IMR-90 (cell line): Measurements from ENCODE around the gene ADAMTSL5. TPM values are rescaled to one million over a fixed set of nuclear protein-coding genes. Genes with fewer than 3 reads are reported as not detected.

Source experiments
- RFX5 ChIP-seq: IDR thresholded peaks from 2 replicates; pipeline ENCODE4 v1.8.0; 2012; ENCODE audit warnings: low read depth, mild to moderate bottlenecking, low read length, moderate library complexity
- polyA plus RNA-seq, 3 experiments: library from polyadenylated mRNA; depleted of rRNA; stranded (reverse); fragments of >200 nt; gene quantifications; 2 replicates each; pipeline ENCODE4 v1.2.3, GENCODE V29; 2012; ENCODE audit warnings: low replicate concordance in 1 of 3
- total RNA-seq: library from RNA; depleted of rRNA; stranded (reverse); fragments of >200 nt; gene quantifications from 2 replicates; pipeline ENCODE4 v1.2.3, GENCODE V29; 2012
- TF ChIP-seq, protein P1 (sequence below): fragments of 150-350 bp; IDR thresholded peaks from 2 replicates; pipeline ENCODE4 v1.6.1; 2016; ENCODE audit warnings: low read depth, mild to moderate bottlenecking, low read length, moderate library complexity, borderline replicate concordance

Gene ADAMTSL5
- total and polyA plus RNA-seq, 2 of the 4 experiments (the other 2 are of a cell fraction) = 0.90 to 10.8 TPM

DNA sequence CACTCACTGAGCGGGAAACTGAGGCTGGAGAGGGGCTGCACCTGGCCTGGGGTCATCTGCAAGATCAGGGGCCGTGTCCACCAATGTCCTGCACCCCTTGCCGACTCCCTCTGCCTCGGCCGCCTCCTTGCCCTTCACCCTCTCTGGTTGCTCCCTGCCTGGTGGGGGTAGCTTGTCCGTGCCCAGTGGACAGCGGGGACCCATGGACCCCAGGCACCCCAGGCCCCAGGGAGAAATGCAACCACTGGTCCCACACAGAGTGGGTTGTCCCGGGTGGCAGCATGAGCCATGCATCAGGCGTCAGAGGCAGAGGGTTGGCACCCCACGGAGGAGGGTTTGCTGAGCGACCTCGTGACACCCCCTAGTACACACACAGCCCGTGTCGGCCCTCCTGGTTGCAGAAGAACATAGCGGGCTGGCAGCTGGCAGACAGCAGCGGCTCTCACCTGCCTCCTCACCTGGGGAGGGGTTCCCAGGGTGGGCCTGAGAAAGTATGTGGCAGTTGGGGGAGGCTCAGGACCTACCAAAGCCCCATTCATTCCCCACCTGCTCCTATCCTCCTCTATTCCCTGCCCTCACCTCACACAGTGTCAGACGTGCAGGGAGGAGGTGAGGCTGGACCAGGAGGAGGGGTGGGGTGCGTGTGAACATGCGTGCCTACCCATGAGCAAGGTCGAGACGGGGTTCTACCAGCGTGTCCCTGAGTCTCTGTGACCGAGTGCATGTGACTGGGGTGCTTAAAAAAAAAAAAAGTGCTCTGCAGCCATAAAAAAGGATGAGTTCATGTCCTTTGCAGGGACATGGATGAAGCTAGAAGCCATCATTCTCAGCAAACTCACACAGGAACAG, 8.7 kb downstream of the ADAMTSL5 start (continued):
- TF ChIP-seq, protein P1, sequence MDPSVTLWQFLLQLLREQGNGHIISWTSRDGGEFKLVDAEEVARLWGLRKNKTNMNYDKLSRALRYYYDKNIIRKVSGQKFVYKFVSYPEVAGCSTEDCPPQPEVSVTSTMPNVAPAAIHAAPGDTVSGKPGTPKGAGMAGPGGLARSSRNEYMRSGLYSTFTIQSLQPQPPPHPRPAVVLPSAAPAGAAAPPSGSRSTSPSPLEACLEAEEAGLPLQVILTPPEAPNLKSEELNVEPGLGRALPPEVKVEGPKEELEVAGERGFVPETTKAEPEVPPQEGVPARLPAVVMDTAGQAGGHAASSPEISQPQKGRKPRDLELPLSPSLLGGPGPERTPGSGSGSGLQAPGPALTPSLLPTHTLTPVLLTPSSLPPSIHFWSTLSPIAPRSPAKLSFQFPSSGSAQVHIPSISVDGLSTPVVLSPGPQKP = no peak
- TF ChIP-seq RFX5 = no peak
